HG03432 (cell line): ENCODE measurements around the gene ATOSB.
A peak's percentile ranks its signal among the peaks of the same experiment; 100 is the strongest.

Experiments
- ATAC-seq: cut with Tn5 transposase; IDR thresholded peaks from one replicate; pipeline ENCODE4 v1.9.1; 2021; ENCODE audit warnings: mild to moderate bottlenecking, moderate library complexity; ENCODE audit not compliant: unreplicated experiment

Gene ATOSB

DNA sequence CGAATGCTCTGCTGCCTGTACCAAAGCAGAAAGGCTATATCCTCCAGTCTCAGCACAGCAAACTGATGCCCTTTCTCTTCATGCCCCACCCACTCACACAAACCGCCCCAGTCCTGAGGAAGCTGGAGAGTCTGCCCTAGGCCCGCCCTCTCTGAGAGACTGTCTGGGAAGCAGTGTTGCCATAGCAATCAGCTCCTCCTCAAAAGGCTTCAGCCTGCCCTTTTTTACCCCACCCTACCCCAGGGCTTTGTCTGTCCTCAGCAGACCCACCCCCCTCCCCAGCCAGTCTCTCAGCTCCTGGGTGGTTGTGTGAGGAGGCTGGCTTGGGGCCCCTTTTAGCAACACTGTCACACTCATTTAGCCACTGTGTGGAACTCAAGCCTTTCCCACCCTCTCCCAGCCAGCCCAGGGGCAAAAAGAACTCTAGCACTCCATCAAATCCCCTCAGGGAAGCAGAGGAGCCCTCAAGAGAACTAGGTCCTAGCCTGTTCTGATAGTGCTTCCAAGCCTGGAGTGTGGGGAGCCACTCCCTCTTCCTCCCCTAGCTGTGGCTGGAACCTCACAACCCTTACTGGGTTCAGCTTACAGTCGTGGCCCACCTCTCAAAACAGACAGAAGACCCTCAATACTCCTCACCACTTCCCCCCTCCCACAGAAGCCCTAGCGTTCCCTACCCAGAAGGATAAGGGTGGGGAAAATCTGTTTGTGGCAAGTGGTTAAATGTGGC, 1.4 kb downstream of the ATOSB start:
- ATAC-seq: no peak

DNA sequence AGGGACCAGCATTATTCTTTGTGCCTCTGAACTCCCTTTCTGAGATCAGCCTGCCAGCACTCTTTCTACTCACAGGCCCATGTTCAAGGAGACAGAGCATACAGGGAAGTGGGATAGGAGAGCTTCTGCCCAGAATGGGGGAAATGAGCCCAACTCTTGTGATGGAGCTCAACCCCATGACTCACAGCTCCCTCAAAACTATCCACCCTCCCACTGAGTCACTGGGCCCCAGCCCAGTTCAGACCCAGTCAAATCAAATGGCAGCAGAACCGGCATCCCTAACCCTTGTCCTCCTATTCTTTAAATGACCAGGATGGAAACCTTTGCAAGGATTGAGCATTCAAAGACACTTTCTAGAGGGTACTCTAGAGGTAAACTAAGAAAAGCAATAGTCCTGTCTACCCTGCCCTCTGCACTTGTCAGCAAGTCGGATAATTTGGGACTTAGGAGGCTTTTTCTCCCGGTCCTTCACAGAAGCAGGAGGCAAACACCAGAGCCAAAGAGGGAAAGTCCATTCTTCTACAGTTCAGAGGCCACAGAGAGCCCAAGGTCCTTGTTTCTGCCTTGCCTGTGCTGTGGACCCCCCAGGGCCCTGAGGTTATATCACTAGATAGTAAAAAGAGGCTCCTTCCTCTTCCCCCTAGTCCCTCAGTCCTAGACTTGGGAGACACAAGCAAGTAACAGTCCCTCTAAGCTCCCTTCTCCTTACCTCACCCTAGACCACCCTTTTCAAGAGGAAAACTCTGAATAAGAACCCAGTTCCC, 3.2 kb downstream of the ATOSB start:
- ATAC-seq: no peak

DNA sequence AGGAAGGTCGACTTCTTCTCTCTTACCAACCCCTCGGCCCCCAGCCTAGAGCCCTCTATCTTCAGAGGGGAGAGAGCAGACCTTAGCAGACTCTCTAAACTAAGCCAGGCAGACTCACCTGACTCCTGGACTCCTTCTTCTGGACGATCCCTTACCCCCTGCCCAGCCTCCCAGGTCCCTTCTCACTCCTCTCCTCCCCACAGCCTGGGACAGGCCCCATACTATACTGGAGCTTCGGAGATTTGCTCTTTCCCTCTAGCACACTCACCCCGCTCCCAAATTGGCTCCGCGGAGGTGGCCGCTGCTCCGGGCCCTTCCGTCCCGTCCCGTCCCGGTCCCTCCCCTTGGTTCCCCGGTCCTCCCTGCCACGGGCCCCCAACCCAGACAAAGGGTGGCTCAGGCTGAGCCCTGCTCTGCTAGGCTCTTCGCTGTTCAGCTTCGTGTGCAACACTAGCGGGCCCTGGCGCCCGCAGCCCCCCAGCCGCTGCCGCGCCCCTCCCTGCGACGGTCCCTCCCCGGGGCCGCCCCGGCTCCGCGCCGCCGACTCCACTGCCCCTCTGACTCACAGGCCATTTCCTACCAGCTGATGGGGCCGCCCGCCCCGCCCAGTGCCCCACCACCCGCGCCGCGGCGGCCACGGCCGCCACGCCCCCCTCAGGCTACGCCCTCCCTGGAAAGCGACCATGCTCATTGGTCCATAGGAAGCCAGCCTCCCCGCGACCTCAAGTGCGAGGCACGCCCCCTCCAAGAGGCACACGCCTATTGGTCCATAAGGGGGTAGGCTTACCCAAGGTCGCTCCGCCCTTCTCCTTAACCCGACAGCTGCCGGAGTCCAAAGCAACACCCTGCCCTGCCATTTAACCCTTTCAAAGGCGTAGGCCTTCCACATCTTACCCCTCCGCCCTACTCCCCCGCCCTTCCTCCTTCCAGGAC, 4.4 kb downstream of the ATOSB start:
- peak; percentile 72 for ATAC-seq

DNA sequence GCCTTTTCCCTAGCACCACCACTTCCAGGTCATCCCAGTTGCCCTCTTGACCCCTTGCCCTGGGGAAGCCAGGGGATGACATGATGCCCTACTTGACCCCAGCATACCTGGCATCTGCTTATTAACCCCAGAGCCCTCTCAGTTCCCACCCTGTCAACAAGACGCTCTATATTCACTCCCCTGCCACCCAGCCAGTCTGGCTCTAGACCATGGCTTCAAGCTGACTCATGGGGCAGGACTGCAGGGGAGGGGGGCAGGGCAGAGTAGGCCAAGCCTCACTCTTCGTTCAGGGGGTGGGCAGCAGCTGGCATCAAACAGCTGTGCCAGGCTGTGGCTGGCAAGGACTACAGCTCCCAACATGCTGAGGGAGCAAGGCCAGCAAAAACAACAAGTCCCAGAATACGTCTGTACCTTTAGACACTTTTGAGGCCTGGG, 5.3 kb downstream of the ATOSB start:
- ATAC-seq: no peak

DNA sequence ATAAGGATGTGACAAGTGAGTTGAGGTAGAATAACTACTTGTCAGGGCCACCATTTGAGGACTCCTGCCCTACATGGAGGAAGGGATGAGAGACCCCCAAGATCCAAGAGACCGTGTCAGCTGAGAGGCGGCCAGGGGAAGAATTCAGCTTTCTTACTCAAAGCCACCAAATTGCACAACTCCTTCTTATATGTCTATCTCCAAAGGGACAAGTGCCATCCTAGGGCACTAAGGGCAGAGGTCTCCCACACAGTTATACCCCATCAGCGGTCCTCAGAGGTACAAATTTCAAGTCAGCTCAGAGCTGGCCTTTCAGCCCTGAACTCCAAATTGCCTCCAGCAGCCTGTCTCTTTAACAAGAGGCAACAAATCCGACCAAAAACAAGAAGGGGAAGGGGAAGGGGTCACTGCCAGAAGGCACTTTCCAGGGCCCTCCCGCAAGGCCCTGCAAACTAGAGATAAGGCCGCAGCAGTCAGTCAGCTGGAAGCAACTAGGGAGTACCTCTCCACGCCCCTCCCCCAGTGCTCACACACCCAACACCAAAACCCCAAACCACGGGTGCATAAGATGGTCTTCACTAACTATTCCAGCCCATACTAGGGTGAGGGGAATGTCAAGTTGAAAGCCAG, 6.6 kb downstream of the ATOSB start:
- ATAC-seq: no peak

DNA sequence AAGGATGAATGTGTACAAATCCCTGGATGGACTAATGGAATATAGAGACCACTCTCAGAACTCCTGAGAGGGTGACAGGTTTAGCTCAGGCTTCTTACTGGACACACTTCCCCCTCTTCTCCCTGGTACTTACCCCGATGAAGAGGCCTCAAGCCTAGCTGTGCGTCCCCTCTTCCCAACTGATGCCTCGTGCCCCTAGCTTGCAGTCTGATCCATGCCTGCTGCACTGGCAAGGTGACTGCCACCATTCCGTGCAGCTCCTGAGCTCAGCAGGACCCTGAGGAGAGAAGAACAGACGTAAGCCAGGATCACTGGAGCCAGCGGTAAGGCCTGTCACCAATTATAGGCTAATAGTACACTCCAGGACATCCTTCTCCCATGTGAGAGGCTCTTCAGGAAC, 7.2 kb downstream of the ATOSB start:
- no peak for ATAC-seq

DNA sequence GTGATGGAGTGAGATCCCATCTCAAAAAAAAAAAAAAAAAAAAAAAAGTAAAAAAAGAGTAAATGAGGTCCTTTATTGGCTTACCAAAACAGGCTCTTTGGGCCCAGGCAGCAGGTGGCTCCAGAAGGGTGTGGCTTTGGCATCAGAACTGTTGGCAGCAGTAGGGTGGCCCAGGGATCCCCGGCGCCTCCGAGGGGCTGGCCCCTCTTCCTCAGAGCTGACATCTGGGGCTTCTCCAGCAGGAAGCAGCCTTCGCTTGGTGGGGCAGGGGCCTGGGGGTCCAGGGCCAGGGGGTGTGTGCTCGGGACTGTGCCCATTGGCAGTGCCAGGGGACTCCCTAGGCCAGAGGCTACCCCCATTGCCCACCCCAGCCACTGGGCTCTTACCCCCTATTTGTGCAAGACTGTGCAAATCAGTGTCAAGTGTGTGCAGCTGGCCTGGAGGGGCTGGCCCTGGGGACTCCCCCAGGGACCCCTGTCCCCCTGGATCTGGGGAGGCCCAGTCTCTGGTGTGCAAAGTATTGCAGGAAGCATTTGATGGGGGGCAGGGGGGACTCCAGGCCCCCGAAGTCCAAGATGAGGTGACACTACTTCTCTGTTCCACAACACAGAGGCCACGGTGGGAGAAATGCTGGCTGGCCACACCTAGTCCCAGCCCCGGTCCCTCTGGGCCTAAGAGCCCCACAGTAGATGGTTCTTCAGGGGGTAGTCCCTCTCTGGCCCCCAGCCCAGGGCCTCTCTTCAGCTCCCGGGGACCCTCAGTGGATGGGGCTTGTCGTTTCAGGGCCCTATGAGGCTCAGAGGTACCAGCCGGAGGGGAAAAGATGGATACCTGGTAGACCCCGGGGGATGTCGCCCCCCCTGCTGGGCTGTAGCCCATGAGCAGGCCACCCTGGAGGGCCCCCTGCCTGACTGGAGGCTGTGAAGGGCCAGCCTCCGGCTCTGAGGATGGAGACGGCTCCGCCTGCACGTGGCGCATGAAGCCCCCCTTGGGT, 8.1 kb downstream of the ATOSB start:
- ATAC-seq: no peak

DNA sequence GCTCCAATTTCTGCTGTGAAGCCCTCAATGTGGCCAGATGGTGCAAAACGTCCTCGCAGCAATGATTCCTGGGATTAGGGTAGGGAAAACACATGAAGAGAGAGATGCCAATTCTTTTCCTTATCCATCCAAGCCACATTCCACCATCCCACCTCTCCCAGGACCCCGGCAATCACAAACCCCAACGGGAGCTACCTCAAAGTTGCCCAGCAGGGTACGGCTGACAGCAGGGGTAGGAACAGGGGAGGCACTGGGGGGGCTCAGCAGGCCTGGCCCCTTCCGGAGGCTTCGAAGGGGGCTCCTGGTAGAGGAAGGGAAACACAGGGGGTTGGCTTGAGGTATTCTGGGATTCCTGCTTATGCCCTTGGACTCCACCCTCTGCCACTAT, 9.3 kb downstream of the ATOSB start:
- no peak for ATAC-seq

DNA sequence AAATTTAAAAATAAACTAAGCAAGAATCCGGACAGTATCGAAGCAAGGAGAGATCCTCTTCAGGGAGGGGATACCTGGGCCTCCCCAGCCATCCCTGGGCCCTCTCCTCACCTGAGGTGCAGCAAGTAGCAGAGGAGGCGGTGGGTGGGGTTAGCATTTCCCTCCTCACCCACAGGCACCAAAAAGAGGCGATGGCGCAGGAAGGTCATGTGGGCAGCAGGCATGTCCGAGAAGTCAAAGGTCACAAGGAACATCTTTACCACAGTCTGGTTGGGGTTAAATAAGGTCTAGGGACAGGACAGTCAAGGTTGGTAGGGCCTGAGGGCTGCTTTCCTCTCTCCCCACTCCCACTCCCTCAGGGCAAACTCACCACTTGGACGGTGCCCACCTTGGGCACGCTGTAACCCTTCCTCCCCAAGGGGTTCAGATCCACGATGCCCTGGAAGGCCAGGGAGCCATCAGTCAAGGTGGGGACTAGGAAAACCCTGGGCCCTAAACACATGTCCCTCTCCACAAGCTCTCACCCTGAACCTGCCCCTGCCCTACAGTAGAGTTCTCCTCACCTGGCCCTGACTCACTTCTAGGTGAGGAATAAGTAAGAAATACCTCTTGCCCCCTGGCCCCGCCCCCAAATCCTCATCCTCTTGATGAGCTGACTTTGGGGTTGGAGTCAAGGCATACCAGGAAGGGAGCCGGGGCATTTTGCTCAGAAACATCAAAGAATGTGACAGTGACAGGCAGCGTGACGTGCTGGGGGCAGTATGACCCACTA, 9.9 kb downstream of the ATOSB start:
- ATAC-seq: no peak

DNA sequence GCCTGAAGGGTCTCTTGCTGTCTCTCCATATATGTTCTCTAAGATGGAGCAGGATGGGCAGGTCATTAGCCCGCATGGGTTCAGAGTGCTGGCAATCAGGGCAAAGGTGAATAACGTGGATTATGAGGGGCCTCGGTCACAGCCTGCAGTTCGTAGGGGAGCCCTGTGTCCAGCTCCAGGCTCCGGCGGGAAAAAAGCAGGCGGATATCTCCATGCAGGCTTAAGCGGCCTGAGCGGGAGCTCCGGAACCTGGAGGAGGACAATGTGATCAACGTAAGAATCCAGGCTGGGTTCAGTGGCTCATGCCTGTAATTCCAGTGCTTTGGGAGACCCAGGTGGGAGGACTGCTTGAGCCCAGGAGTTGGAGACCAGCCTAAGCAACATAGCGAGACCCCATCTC, 10.5 kb downstream of the ATOSB start:
- no peak for ATAC-seq

DNA sequence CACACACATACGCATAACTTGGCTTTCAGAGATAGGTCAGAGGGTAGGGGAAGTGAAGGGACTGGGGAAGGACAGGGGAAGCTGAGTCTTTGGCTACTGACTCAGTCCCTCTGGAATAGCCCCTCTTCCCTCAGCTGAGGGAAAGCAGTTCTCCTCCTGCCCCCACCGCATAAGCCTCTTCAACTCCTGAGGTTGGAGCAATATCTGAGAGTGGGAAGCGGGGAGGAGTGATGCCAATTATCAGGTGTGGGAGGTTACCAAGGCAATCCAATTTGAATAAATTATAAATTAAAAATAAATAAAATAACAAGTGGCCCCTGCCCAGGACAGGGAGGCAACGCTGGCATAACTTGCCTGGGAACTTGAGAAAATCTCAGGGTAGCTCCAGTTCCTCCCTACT, 11.1 kb downstream of the ATOSB start:
- ATAC-seq: no peak

DNA sequence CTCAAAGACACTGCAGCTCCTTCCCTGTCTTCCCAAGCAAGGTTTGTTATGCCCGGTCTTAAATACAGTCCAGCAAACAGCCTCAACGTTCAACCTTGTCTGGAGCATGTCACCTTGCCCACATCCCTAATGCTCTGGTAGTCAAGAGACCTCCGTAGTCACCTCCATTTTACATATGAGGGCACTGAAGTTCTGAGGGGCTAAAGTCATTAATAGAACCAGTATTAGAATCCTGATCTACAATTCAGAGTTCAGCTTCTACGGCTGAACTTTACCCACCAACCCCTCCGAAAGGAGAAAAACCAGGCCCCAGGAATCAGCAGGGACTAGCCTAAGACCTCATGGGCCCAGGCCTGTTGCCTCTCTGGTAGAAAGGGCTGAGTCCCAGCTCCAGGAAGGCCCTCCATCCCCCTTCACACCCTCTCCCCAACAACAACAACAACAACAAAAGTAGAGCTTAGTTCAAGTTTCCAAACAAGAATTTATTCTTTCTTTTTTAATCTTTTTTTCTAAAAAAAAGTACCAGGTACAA, 11.9 kb downstream of the ATOSB start:
- no peak for ATAC-seq

DNA sequence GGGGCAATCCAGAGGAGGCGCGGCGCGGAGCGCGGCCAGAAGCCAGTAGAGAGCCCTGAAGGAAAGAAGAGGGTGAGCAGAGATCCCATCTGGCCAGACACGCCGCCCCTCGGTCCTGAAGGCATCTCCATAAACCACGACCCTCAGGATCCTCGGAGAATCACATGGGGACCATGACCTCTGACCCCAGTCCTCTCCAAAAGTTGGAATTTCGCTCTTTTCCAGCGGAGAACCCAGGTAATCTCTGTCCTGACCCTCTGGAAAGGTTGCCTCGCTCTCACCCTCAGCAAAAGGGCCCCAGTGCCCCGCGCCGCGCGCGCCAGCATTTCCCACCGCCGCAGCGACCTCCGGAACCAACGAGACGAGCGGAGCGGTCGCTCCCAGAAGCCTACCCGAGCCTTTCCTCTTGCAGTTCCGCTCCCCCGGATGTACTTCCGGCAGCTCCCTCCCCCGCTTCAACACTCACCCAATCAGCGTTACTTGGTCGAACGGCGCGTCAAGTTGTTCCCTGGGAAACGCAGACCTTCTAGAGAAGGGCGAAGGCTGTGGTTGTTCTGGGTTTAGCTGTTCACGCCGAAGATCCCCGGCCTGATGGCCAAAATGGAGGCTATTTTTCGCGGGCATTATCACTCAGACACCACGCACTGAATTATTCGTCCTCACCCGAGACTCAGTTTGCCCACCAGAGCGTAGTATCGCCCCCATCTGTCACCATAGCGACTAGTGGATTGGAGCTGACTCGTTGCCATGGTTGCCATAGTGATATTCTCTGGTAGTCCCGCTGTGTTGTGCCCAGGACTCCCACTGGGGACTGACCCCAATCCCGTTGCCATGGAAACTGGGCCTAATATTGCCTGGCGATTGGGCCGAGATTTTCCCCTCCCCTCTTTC, 12.6 kb downstream of the ATOSB start, which contains the start of gene STOML2:
Gene STOML2 (minus strand): TSS at position 363 of the 891 bp plus-strand sequence. CDS start 37 bp downstream, at position 326.
- peak; percentile 94 for ATAC-seq

DNA sequence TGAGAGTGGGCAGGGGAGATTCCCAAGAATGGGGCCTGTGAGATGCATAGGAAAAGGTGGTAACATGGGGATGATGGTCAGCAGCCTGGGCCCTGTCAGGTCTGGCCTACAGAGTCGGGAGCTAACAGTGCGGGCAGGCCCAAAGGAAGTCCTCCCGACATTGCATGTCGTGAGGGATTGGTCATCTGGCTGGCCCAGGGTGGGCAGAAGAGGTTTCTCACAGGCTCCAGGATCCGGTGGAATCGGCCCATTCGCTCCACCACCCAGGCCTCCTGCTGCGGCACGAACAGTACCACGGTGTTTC, 13.2 kb downstream of the ATOSB start:
- no peak for ATAC-seq

DNA sequence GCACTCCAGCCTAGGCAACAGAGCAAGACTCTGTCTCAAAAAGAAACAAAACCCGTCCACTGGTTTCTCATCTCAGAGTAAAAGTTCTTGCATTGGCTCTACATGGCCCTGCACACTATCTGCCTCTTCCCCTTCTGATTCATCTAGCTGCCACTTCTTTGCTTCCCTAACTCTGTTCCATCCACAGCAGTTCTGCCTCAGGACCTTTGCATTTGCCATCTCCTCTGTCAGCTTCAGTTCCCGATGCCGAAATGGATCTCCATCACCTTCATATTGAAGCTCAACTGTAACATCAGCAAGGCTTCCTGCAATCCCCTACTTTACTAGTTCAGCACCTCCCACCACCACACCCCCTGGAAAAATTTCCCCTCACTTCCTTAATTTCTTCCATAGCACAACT, 18.1 kb downstream of the ATOSB start:
- no peak for ATAC-seq

DNA sequence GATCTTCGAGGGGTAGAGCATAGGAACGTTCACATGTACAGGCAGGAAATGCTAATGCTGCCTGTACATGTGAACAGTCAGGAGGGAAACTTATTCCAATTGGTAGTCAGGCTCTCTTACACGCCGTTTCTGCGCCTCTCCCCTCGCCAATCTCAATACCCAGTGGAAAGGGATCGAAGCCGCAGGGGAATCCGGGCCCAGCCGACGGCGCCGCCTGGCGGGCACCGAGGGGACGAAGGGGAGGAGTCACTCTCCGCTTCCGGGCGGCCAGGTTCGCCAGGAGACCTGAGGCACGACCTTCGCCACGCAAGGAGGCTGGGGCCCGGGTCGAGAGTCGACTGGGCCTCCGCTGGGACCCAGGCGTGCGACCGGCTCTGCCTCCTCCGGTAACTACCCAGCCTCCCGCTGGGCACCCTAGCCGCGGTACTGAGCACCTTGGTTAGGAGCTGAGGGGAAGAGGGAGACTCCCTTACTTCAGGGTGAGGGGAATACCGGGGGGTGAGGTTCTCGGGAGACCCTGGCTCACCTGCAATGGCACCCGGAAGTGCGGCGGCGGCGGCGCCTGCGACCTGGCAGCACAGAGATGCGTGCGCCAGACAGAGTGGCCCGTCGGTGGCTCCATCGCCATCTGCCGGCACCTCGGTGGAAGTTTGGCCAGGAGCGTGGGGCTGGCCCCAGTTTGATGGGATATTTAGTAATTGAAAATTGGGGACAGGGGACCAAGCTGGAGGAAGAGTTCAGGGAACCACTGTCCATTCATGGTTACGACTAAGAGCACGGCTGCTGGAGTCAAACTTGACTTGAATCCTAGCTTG, 19.4 kb downstream of the ATOSB start, which contains the start of gene PIGO:
Gene PIGO (minus strand): TSS at position 557 of the 815 bp plus-strand sequence. CDS start 1,026 bp downstream, outside the sequence.
- ATAC-seq: peak; percentile 92

DNA sequence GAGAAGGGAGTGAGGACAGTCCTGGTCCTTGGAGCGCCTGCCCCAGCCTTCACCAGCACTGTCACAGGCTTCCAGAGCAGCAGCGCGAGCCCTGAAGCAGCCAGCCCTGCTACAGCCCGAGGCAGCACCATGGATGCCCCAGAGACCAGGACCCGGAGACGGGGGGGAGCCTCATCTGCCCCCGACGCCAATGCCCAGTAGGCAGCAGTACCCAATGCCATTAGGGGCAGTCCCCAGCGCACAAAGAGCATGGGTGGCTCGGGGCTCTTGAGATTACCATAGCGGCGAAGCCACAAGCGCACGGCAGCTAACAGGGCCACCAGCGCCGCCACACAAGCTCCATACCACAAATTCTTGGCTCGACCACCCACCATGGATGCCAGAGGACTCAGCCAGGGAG, 24.1 kb downstream of the ATOSB start:
- ATAC-seq: no peak
